GM19438 (cell line): ENCODE results near the gene JPH3.

ENCODE experiments used
- ATAC-seq: cut with Tn5 transposase; IDR thresholded peaks from one replicate; pipeline ENCODE4 v1.9.1; 2021; ENCODE audit warnings: low read depth; ENCODE audit not compliant: unreplicated experiment

JPH3 gene

GRCh38 chr16:87622756-87623319 lies 20.5 kb downstream of the JPH3 start:
- ATAC-seq, result no peak

GRCh38 chr16:87625241-87625797 lies 23.0 kb downstream of the JPH3 start:
- ATAC-seq, result no peak

- ATAC-seq, result no peak
These were observed 24.1 kb downstream of the JPH3 start for GRCh38 chr16:87626401-87626800.

- ATAC-seq, result no peak
These were observed 24.6 kb downstream of the JPH3 start for GRCh38 chr16:87626905-87627304.

- ATAC-seq, result no peak
These were observed 25.4 kb downstream of the JPH3 start for GRCh38 chr16:87627542-87628245.

GRCh38 chr16:87628246-87628923 lies 26.1 kb downstream of the JPH3 start:
- no peak for ATAC-seq

- ATAC-seq, result no peak
These were observed 26.6 kb downstream of the JPH3 start for GRCh38 chr16:87628940-87629339.

GRCh38 chr16:87631067-87631466 lies 28.8 kb downstream of the JPH3 start:
- no peak for ATAC-seq

GRCh38 chr16:87634411-87634810 lies 32.1 kb downstream of the JPH3 start:
- ATAC-seq, result no peak

- no peak for ATAC-seq
These were observed 33.3 kb downstream of the JPH3 start for GRCh38 chr16:87635541-87636049.

GRCh38 chr16:87636050-87636684 lies 33.9 kb downstream of the JPH3 start:
- no peak for ATAC-seq

- no peak for ATAC-seq
These were observed 34.4 kb downstream of the JPH3 start for GRCh38 chr16:87636741-87637140.

- no peak for ATAC-seq
These were observed 35.0 kb downstream of the JPH3 start for GRCh38 chr16:87637357-87637756.

GRCh38 chr16:87638736-87639135 lies 36.4 kb downstream of the JPH3 start:
- ATAC-seq, result no peak

GRCh38 chr16:87641721-87642120 lies 39.4 kb downstream of the JPH3 start:
- ATAC-seq, result no peak

GRCh38 chr16:87642491-87642890 lies 40.2 kb downstream of the JPH3 start:
- no peak for ATAC-seq

GRCh38 chr16:87644186-87644585 lies 41.9 kb downstream of the JPH3 start:
- no peak for ATAC-seq

- ATAC-seq, result no peak
These were observed 42.3 kb downstream of the JPH3 start for GRCh38 chr16:87644596-87644995.

- no peak for ATAC-seq
These were observed 43.5 kb downstream of the JPH3 start for GRCh38 chr16:87645802-87646201.

- ATAC-seq, result no peak
These were observed 45.3 kb downstream of the JPH3 start for GRCh38 chr16:87647431-87648185.
